ENCODE data around the gene KCNK5. TPM values are rescaled to one million over a fixed set of nuclear protein-coding genes. Genes with fewer than 3 reads are reported as not detected.

The KCNK5 gene
- total RNA-seq, 4 donors from 2014 or later: 10.0 to 110 (median 49.7) TPM

DNA sequence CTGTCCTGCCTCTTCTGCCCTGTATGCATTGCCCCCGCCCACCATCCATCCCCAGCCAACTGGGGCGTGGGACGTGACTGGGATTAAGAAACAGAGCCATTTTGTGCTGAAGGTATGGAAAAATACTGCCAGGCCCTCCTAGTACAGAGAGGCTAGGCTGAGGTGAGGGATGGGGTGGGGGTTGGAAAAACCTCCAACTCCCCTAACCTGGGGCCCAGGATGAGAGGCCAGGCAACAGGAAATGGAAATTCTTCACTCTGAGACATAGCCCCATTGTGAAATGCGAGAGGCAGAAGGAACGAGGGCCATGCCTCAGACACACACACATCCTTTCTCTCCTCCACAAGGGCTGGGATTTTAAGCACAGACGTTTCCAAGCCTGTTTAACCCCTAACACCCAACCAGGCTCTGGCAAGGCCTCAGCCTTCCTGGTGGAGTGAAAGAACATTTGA, 19.9 kb downstream of the KCNK5 start:
- DNase-seq (ENCODE audit: low spot score in 2 of 2): no peak
- TF ChIP-seq, protein P1, sequence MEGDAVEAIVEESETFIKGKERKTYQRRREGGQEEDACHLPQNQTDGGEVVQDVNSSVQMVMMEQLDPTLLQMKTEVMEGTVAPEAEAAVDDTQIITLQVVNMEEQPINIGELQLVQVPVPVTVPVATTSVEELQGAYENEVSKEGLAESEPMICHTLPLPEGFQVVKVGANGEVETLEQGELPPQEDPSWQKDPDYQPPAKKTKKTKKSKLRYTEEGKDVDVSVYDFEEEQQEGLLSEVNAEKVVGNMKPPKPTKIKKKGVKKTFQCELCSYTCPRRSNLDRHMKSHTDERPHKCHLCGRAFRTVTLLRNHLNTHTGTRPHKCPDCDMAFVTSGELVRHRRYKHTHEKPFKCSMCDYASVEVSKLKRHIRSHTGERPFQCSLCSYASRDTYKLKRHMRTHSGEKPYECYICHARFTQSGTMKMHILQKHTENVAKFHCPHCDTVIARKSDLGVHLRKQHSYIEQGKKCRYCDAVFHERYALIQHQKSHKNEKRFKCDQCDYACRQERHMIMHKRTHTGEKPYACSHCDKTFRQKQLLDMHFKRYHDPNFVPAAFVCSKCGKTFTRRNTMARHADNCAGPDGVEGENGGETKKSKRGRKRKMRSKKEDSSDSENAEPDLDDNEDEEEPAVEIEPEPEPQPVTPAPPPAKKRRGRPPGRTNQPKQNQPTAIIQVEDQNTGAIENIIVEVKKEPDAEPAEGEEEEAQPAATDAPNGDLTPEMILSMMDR (IDR thresholded peaks at IDR 0.05): no peak
- no peak for TF ChIP-seq POLR2A (IDR thresholded peaks at IDR 0.05)
- no peak overlapping the region for H3K4me3 ChIP-seq (ENCODE audit: low read depth, poor library complexity, severe bottlenecking)
- intact Hi-C loops (cut with DNase I; ENCODE audit: low total_unique reads): no loop called here
- 37 to 40% methylated on average over 6 of the region's 6 CpGs for WGBS, 2 donors

DNA sequence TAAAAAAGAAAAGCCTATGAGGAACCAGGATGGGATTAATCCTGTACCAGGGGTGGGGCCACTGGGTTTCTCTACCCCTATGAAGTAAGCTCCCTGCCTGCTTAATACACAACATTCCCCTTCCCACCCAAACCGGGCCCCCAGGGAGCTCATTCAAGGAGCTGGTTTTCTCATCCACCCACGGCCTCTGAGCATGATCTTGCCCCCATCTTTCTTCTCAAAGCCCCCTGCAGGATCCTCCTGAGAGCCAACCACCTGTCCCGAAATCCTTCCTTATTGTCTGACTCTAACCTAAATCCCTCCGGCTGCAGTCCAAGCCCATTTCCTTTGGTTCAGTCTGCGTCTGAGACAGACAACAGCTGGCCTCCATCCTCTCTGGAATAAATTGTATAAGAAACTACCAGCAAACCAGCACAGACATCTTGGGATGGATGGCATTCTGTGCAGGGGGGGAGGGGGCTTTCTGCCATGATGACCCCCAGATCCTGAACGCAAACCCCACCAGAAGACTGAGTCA, 21.0 kb downstream of the KCNK5 start:
- TF ChIP-seq, protein P1 (IDR thresholded peaks at IDR 0.05): no peak
- no peak for TF ChIP-seq POLR2A (IDR thresholded peaks at IDR 0.05)
- DNase-seq (ENCODE audit: low spot score in 2 of 2): no peak
- no peak overlapping the region for H3K4me3 ChIP-seq (ENCODE audit: low read depth, poor library complexity, severe bottlenecking)
- WGBS, 2 donors: 74 to 81% methylated on average over 6 of the region's 6 CpGs
- intact Hi-C loops (cut with DNase I; ENCODE audit: low total_unique reads): no loop called here

DNA sequence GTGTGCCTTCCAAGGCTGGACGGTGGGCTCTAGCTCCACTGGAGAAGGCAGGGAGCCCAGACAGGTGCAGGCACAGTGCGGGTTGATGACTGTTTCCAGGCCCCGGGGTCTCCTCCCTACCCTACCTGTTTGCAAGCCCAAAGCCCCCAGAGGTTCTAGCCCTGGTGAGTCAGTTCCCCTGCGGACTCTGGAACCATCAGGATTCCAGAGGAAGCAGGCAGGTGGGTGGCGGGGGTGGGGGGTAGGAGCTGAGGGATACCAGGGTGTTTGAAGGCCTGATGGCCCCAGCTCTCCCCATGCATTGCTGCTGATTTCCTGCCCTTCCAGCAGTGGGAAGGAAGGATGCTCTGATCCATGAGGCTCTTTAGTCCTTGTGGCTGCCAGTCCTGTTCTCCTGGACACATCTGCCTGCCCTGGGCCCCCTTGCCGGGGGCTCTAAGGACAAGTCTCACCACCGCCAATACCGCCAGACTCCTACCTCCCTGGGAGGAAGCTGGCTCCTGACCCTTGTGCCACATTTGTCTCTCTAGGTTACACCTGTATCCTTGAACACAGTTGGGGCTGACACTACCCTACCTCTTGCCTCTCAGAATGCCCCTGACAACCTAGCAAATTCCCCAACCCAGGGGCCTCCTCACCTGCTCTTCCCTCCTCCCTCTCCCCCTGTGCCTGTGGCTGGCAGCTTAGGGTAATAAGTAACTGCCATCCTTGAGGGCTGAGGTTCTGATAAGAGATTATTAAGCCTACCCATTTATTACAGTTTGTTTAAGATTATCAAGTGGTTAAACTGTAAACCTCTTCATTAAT, 21.7 kb downstream of the KCNK5 start:
- no peak for DNase-seq (ENCODE audit: low spot score in 2 of 2)
- 88 to 89% methylated on average over 8 of the region's 8 CpGs for WGBS, 2 donors
- intact Hi-C loops (cut with DNase I; ENCODE audit: low total_unique reads): no loop called here
- TF ChIP-seq, protein P1 (IDR thresholded peaks at IDR 0.05): no peak
- no peak for TF ChIP-seq POLR2A (IDR thresholded peaks at IDR 0.05)
- no peak overlapping the region for H3K4me3 ChIP-seq (ENCODE audit: low read depth, poor library complexity, severe bottlenecking)

DNA sequence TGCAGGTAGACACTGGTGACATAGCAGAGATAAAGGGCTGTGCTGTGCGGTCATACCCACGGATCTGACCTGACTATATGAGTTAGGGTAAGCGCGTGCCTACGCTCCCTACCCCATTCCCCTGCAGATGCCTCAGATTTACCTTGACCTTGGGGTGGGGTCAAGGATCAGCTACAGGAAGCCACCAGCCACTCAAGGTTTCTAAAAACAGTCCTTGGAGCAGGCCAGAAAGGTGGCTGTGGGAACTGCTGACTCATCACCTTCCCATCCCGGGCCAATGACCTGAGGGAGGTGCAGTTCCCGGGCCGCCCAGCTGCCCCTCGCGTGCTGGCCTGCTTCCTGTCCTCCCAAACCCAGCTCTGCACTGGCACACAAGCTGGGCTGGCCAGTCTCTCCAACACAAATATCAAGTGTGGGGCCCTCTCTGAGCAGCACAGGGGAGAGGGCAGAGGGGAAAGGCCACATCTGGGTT, 23.0 kb downstream of the KCNK5 start:
- TF ChIP-seq POLR2A (IDR thresholded peaks at IDR 0.05): no peak
- TF ChIP-seq, protein P1 (IDR thresholded peaks at IDR 0.05): no peak
- intact Hi-C loops (cut with DNase I; ENCODE audit: low total_unique reads): no loop called here
- 50 to 61% methylated on average over 10 of the region's 10 CpGs for WGBS, 2 donors
- no peak for DNase-seq (ENCODE audit: low spot score in 2 of 2)
- no peak overlapping the region for H3K4me3 ChIP-seq (ENCODE audit: low read depth, poor library complexity, severe bottlenecking)

DNA sequence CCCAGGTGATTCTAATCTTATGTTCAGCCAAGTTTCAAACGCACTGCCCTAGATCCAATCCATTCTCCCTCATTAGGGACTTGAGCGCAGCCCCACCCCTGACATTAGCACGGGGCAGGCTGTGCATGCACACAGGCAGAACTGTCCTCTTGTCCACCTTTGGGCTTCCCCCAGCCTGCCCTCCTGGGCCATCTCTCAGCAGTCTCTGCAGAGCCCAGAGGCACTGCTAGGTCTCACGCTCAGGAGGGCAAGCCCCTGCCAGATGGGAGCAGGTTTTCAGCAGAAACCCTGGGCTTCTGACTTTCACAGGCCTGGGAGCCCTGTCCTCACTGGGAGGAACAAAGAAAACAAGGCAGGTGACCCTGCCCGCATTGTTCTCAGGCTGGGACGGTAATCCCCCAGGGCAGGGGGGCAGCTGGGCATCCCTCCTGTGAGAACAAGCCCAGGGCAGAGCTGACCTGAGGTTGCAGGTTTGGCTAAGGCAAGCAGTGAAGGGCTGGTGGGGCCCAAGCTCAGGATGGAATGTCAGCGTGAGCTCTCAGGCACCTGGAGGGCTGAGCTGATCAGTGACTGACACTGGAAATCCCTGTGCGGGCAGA, 24.5 kb downstream of the KCNK5 start:
- TF ChIP-seq, protein P1 (IDR thresholded peaks at IDR 0.05): no peak
- TF ChIP-seq POLR2A (IDR thresholded peaks at IDR 0.05): no peak
- H3K4me3 ChIP-seq (ENCODE audit: low read depth, poor library complexity, severe bottlenecking): no peak overlapping the region
- no peak for DNase-seq (ENCODE audit: low spot score in 2 of 2)
- 72 to 75% methylated on average over 7 of the region's 8 CpGs for WGBS, 2 donors
- intact Hi-C loops (cut with DNase I; ENCODE audit: low total_unique reads): no loop called here
